ENCODE data around the gene METTL27.

- no peak for TF ChIP-seq TAF1 (IDR thresholded peaks at IDR 0.05; ENCODE audit: borderline replicate concordance, insufficient read depth, low read length)
- no peak for TF ChIP-seq POLR2AphosphoS5 (IDR thresholded peaks at IDR 0.05; ENCODE audit: low read depth, low read length)
- TF ChIP-seq REST (IDR thresholded peaks at IDR 0.05; ENCODE audit: insufficient read depth in 1 of 2, low read depth in 2 of 2, low read length in 2 of 2), result no peak
These were observed 7.6 kb downstream of the METTL27 start for GRCh38 chr7:73834626-73835191.
